ENCODE data around the gene SH2D4B.

The SH2D4B gene

GRCh38 chr10:80609331-80609730 is 71.6 kb downstream of the SH2D4B start:
- Histone ChIP-seq H3K27ac (ENCODE audit: low read depth, low read length, poor library complexity, severe bottlenecking) (no peak overlapping the region), H3K4me1 (ENCODE audit: insufficient read depth, low read length, severe bottlenecking) (no peaks in the 10 kb centered on the region), H3F3A (ENCODE audit: insufficient read depth, low read length) (no peaks in the 10 kb centered on the region), H4K20me1 (ENCODE audit: insufficient read depth, low read length) (no peaks in the 10 kb centered on the region), H3K4me2 (ENCODE audit: low read length) (no peak overlapping the region), H3K79me2 (ENCODE audit: insufficient read depth, low read length) (no peaks in the 10 kb centered on the region), H3K9me2 (ENCODE audit: low read depth, low read length) (no peaks in the 10 kb centered on the region), H3K4me3 (ENCODE audit: low read depth, low read length, poor library complexity, severe bottlenecking) (no peak overlapping the region), H3K36me3 (ENCODE audit: insufficient read depth, low read length) (no peaks in the 10 kb centered on the region; the same call in 1 of the 2 replicates), H3K9me3 (ENCODE audit: low read length) (no peaks in the 10 kb centered on the region), H3K9ac (ENCODE audit: low read length) (no peak overlapping the region), H3K27me3 (ENCODE audit: insufficient read depth, low read length) (peaks cover 3% of the 10 kb centered on the region; the same call in 1 of the 2 replicates), H2AFZ (ENCODE audit: low read length) (no peak overlapping the region)
- TF ChIP-seq CTCF (IDR thresholded peaks at IDR 0.05; ENCODE audit: low read length), result no peak
- no peak for TF ChIP-seq EZH2 (IDR thresholded peaks at IDR 0.05; ENCODE audit: borderline replicate concordance, low read length)

- Histone ChIP-seq H3K4me1 (ENCODE audit: insufficient read depth, low read length, severe bottlenecking) (no peaks in the 10 kb centered on the region), H3K27ac (ENCODE audit: low read depth, low read length, poor library complexity, severe bottlenecking) (no peak overlapping the region), H3K27me3 (ENCODE audit: insufficient read depth, low read length) (peaks cover 3% of the 10 kb centered on the region; the same call in 1 of the 2 replicates), H3K9me2 (ENCODE audit: low read depth, low read length) (no peaks in the 10 kb centered on the region), H3F3A (ENCODE audit: insufficient read depth, low read length) (no peaks in the 10 kb centered on the region), H3K4me3 (ENCODE audit: low read depth, low read length, poor library complexity, severe bottlenecking) (no peak overlapping the region), H2AFZ (ENCODE audit: low read length) (no peak overlapping the region), H3K36me3 (ENCODE audit: insufficient read depth, low read length) (no peaks in the 10 kb centered on the region; the same call in 1 of the 2 replicates), H3K9ac (ENCODE audit: low read length) (no peak overlapping the region), H3K4me2 (ENCODE audit: low read length) (no peak overlapping the region), H3K79me2 (ENCODE audit: insufficient read depth, low read length) (no peaks in the 10 kb centered on the region), H3K9me3 (ENCODE audit: low read length) (no peaks in the 10 kb centered on the region), H4K20me1 (ENCODE audit: insufficient read depth, low read length) (no peaks in the 10 kb centered on the region)
- TF ChIP-seq CTCF (IDR thresholded peaks at IDR 0.05; ENCODE audit: low read length), result no peak
Measured at GRCh38 chr10:80611481-80612185, 73.9 kb downstream of the SH2D4B start.

- H3K9ac ChIP-seq (ENCODE audit: low read length), result no peak overlapping the region
- H3K79me2 ChIP-seq (ENCODE audit: insufficient read depth, low read length), result no peaks in the 10 kb centered on the region
- peaks cover 3% of the 10 kb centered on the region; the same call in 1 of the 2 replicates for H3K27me3 ChIP-seq (ENCODE audit: insufficient read depth, low read length)
- no peak overlapping the region for H3K27ac ChIP-seq (ENCODE audit: low read depth, low read length, poor library complexity, severe bottlenecking)
- H4K20me1 ChIP-seq (ENCODE audit: insufficient read depth, low read length), result no peaks in the 10 kb centered on the region
- H3K36me3 ChIP-seq (ENCODE audit: insufficient read depth, low read length), result no peaks in the 10 kb centered on the region; the same call in 1 of the 2 replicates
- no peaks in the 10 kb centered on the region for H3K4me1 ChIP-seq (ENCODE audit: insufficient read depth, low read length, severe bottlenecking)
- no peaks in the 10 kb centered on the region for H3K9me2 ChIP-seq (ENCODE audit: low read depth, low read length)
- no peak overlapping the region for H3K4me3 ChIP-seq (ENCODE audit: low read depth, low read length, poor library complexity, severe bottlenecking)
- H3K4me2 ChIP-seq (ENCODE audit: low read length), result no peak overlapping the region
- TF ChIP-seq CTCF (IDR thresholded peaks at IDR 0.05; ENCODE audit: low read length), result no peak
- no peaks in the 10 kb centered on the region for H3K9me3 ChIP-seq (ENCODE audit: low read length)
- no peak overlapping the region for H2AFZ ChIP-seq (ENCODE audit: low read length)
- no peaks in the 10 kb centered on the region for H3F3A ChIP-seq (ENCODE audit: insufficient read depth, low read length)
Measured at GRCh38 chr10:80612261-80612660, 74.6 kb downstream of the SH2D4B start.

Data from OCI-LY1 (cell line).